Transverse colon (tissue), 4 donors: ENCODE measurements around the gene RCN1. TPM values are rescaled to one million over a fixed set of nuclear protein-coding genes. Genes with fewer than 3 reads are reported as not detected.

Experiments
- DNase-seq: peaks from one replicate; pipeline ENCODE4 v3.0.0-alpha.2; 2019
- H3K27ac ChIP-seq, 4 donors: fragments of 200-600 bp; sonication (generic); 2 replicates each; pipeline ENCODE4 v1.5.1; 2016 to 2018; ENCODE audit warnings: inconsistent platforms in 4 of 4
- H3K27me3 ChIP-seq: fragments of 200-600 bp; sonication (generic); 2 replicates; pipeline ENCODE4 v1.5.1; 2017; ENCODE audit warnings: inconsistent platforms
- H3K36me3 ChIP-seq, 4 donors: fragments of 200-600 bp; sonication (generic); 2 replicates each; pipeline ENCODE4 v1.5.1; 2017 to 2019; ENCODE audit warnings: inconsistent platforms in 4 of 4
- H3K4me1 ChIP-seq, 4 donors: fragments of 200-600 bp; sonication (generic); 2 replicates each; pipeline ENCODE4 v1.5.1; 2017 to 2020; ENCODE audit warnings: inconsistent platforms in 4 of 4
- H3K4me3 ChIP-seq, 4 donors: fragments of 200-600 bp; sonication (generic); 1 replicate in 1 of 4; 2 replicates in 3 of 4; pipeline versions ENCODE4 v1.5.1 to v1.6.1; 2017 to 2019; ENCODE audit warnings: inconsistent platforms in 4 of 4
- H3K9me3 ChIP-seq, 2 donors: fragments of 200-600 bp; sonication (generic); 2 replicates each; pipeline ENCODE4 v1.5.1; 2017 to 2019; ENCODE audit warnings: inconsistent platforms in 2 of 2
- EP300 ChIP-seq: sonication (generic); formaldehyde crosslinking; IDR thresholded peaks from one replicate; pipeline ENCODE4 v1.6.1; 2017; ENCODE audit warnings: antibody characterized with exemption, low read depth
- POLR2A ChIP-seq: fragments of 450-650 bp; IDR thresholded peaks from one replicate; pipeline ENCODE4 v1.6.1; 2016; ENCODE audit warnings: antibody characterized with exemption, mild to moderate bottlenecking, moderate library complexity
- POLR2AphosphoS5 ChIP-seq, 3 donors: sonication (generic); formaldehyde crosslinking; IDR thresholded peaks; one replicate each; pipeline ENCODE4 v1.6.1; 2016; ENCODE audit warnings: antibody characterized with exemption in 3 of 3
- WGBS, 2 donors: methylation state at CpG; one replicate each; pipeline ENCODE4 v1.1.5; 2018; ENCODE audit warnings: low coverage in 1 of 2; 5-methylcytosine and 5-hydroxymethylcytosine counted together
- in situ Hi-C, 4 donors: fragments of 200-750 bp; cut with MboI; loops; one replicate each; pipeline versions ENCODE4 v1.15.0 to v1.15.1; 2017; ENCODE audit warnings: low sequenced_read_pairs in 3 of 4, low pct_ligation_motif_present in 1 of 4, low pct_unique_long_range_greater_than_20kb in 1 of 4
- intact Hi-C: fragments of 100-400 bp; cut with DNase I; formaldehyde crosslinking; loops from one replicate; pipeline ENCODE4 v1.15.1; 2023; ENCODE audit warnings: low total_unique reads
- total RNA-seq, 4 donors: library from RNA; depleted of rRNA; stranded (reverse); fragments of >200 nt; gene quantifications; one replicate each; pipeline ENCODE4 v1.1.0, GENCODE V29; 2016
- TF ChIP-seq, protein P1 (sequence below), 5 experiments: fragments of 200-600 bp in 3 of 5; fragments of 450-650 bp in 2 of 5; sonication (generic) in 3 of 5; IDR thresholded peaks; 1 replicate in 2 of 5; 2 replicates in 3 of 5; pipeline ENCODE4 v1.5.1; 2016 to 2017; ENCODE audit warnings: antibody characterized with exemption in 5 of 5, inconsistent platforms in 3 of 5, mild to moderate bottlenecking in 2 of 5, moderate library complexity in 1 of 5

The RCN1 gene
- total RNA-seq, 4 donors from 2014 or later, result 3.4 to 32.4 (median 28.8) TPM

DNA sequence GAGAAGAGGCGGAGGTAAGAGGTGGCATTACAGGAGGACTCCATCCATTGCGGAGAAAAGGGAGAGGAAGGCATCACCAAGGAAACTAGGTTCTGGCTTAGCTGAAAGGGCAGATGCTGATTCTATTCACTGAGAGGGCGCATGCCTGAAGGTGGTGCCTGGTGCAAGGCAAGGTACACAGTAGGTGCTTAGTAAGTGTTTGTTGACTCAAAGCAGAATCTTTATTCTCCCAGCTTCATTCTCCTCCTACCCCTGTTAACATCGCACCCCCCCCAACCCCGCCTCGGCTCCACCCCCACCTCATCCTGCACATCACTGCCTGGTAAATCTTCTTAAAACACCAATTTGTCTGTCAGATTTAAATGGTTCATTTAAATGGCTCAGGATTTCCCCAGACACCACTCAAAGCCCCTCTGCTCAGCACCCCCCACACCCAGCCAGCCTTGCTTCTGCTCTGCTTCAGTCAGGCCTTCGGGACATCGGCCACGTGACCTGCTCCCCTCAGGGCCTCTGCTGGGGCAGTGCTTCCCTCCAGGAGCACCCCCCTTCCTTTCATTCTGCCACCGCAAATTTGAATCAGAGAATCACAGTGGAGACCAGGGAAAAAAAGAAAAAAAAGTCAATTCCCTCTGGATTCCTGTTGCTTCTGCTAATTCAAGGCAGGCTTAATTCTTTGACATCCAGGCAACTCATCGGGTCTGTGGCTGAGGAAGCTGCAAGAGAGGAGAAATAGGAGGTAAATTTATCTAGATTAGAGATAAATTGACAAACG lies 17.8 kb upstream of the RCN1 start:
- H3K27ac ChIP-seq, result no peak overlapping the region
- TF ChIP-seq POLR2AphosphoS5 (IDR thresholded peaks at IDR 0.05) (no peak), POLR2A (no peak), EP300 (no peak)
- TF ChIP-seq, protein P1, sequence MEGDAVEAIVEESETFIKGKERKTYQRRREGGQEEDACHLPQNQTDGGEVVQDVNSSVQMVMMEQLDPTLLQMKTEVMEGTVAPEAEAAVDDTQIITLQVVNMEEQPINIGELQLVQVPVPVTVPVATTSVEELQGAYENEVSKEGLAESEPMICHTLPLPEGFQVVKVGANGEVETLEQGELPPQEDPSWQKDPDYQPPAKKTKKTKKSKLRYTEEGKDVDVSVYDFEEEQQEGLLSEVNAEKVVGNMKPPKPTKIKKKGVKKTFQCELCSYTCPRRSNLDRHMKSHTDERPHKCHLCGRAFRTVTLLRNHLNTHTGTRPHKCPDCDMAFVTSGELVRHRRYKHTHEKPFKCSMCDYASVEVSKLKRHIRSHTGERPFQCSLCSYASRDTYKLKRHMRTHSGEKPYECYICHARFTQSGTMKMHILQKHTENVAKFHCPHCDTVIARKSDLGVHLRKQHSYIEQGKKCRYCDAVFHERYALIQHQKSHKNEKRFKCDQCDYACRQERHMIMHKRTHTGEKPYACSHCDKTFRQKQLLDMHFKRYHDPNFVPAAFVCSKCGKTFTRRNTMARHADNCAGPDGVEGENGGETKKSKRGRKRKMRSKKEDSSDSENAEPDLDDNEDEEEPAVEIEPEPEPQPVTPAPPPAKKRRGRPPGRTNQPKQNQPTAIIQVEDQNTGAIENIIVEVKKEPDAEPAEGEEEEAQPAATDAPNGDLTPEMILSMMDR (IDR thresholded peaks at IDR 0.05), result no peak
- H3K4me3 ChIP-seq, result no peak overlapping the region
- H3K36me3 ChIP-seq, result no peaks in the 10 kb centered on the region
- DNase-seq, result no peak
- H3K4me1 ChIP-seq, result no peaks in the 10 kb centered on the region
- intact Hi-C loops, result no loop called here
- H3K9me3 ChIP-seq, result no peaks in the 10 kb centered on the region
- 51 to 67% methylated on average over 10 to 12 of the region's 12 CpGs for WGBS, 2 donors
- peaks cover 45% of the 10 kb centered on the region for H3K27me3 ChIP-seq
- in situ Hi-C loops, result no loop called here

DNA sequence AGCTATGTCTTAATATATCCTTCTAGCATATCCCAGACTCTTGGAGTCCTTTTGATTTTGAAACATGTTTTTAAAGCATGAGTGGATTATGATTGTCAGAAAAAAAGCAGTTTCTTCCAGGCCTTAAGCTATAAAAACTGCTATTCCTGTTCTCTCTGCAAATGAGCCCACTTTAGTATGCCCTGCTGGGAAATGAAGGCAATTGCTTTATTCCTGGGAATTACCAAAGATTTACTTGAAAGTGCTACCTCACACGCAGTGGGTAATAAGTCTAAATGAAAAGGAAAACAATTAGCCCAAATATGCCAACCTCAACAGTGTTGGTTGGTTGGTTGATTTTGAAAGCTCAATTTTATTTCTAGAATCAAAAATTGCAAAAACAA lies 17.2 kb upstream of the RCN1 start:
- in situ Hi-C loops, result no loop called here
- DNase-seq, result no peak
- Histone ChIP-seq H3K27ac (no peak overlapping the region), H3K4me1 (no peaks in the 10 kb centered on the region), H3K36me3 (no peaks in the 10 kb centered on the region), H3K4me3 (no peak overlapping the region), H3K27me3 (peaks cover 39% of the 10 kb centered on the region), H3K9me3 (no peaks in the 10 kb centered on the region)
- 76 to 100% methylated on average over 1 of the region's 1 CpG for whole genome bisulfite sequencing, 2 donors
- intact Hi-C loops, result no loop called here
- TF ChIP-seq EP300, result no peak
- TF ChIP-seq, protein P1 (IDR thresholded peaks at IDR 0.05), result no peak
- TF ChIP-seq POLR2A, result no peak
- no peak for TF ChIP-seq POLR2AphosphoS5 (IDR thresholded peaks at IDR 0.05)

DNA sequence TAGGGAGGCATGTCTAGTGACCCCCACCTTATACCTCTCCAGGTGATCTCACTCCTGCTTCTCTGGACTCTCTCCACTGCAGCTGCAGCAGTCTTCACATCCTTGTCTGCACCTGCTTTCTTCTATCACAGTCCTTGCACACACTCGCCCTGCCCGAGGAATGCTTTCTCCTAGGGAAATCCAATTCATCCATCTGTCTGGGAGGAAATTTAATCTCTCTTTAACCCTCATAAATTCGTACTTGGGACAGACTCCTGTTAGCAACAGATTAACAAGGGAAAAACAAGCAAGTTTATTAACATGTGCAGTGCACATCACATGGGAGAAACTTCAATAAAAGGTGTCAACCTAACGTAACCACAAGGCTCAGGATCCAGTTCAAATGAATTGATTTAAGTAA lies 11.3 kb upstream of the RCN1 start:
- Histone ChIP-seq H3K4me3 (no peak overlapping the region), H3K27ac (no peak overlapping the region), H3K9me3 (no peaks in the 10 kb centered on the region), H3K36me3 (no peaks in the 10 kb centered on the region), H3K27me3 (no peaks in the 10 kb centered on the region), H3K4me1 (no peaks in the 10 kb centered on the region)
- 63 to 72% methylated on average over 3 to 4 of the region's 4 CpGs for WGBS, 2 donors
- in situ Hi-C loops (no loop called here), intact Hi-C loops (no loop called here)
- TF ChIP-seq POLR2A, result no peak
- TF ChIP-seq, protein P1 (IDR thresholded peaks at IDR 0.05), result no peak
- TF ChIP-seq POLR2AphosphoS5 (IDR thresholded peaks at IDR 0.05), result no peak
- TF ChIP-seq EP300, result no peak
- DNase-seq, result no peak

DNA sequence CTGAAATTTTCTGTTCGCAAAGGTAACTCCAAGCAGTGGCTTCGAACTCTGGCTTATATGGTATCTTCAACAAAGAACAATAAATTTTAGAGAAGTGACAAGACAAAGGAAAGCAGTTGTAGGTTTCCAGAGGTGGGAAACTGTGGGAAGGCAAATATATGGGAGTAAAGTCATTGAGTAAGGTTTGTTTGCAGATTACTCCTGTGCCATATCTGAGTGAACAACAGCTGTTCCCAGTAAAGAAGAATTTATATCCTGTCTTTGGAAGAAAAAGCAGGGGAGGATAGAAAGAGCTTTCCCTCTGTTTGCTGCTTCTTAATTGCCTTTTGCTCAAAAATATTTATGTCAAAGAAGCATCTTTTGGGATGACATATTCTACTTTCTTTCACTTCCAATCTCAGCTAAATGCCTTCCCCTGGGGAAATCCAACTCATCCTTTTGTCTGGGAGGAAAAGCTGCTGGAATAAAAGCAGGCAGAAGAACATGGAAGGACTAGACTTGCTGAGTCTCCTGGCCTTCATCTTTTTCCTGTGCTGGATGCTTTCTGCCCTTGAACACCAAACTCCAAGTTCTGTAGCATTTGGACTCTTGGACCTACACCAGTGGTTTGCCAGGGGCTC lies 10.4 kb upstream of the RCN1 start:
- Histone ChIP-seq H3K4me3 (no peak overlapping the region), H3K9me3 (no peaks in the 10 kb centered on the region), H3K36me3 (no peaks in the 10 kb centered on the region), H3K27me3 (no peaks in the 10 kb centered on the region), H3K27ac (no peak overlapping the region), H3K4me1 (no peaks in the 10 kb centered on the region)
- TF ChIP-seq, protein P1 (IDR thresholded peaks at IDR 0.05), result no peak
- no peak for TF ChIP-seq EP300
- no peak for TF ChIP-seq POLR2A
- no peak for TF ChIP-seq POLR2AphosphoS5 (IDR thresholded peaks at IDR 0.05)
- no peak for DNase-seq
- in situ Hi-C loops, result no loop called here
- 77 to 79% methylated on average over 2 of the region's 2 CpGs for WGBS, 2 donors
- intact Hi-C loops, result no loop called here
